ENCODE results near the gene NLGN3. TPM values are rescaled to one million over a fixed set of nuclear protein-coding genes. Genes with fewer than 3 reads are reported as not detected.

The NLGN3 gene
- total RNA-seq, 1 experiment from 2014 or later = 0.65 TPM

- no peaks in the 10 kb centered on the region for H3F3A ChIP-seq (ENCODE audit: insufficient read depth, low read depth)
- H3K27me3 ChIP-seq (ENCODE audit: insufficient read depth, low read depth) = no peaks in the 10 kb centered on the region
- H3K4me1 ChIP-seq (replicated peaks; ENCODE audit: insufficient read depth) = no peaks in the 10 kb centered on the region
- ChIA-PET CTCF (no interaction called here), POLR2A (ENCODE audit: unreplicated experiment) (no interaction called here)
- no peak overlapping the region for H3K4me2 ChIP-seq
- no peaks in the 10 kb centered on the region for H3K9me2 ChIP-seq (ENCODE audit: insufficient read depth)
- no peak overlapping the region for H3K27ac ChIP-seq
- no peaks in the 10 kb centered on the region for H4K20me1 ChIP-seq (ENCODE audit: insufficient read depth)
- no peak overlapping the region for H2AFZ ChIP-seq
- no peaks in the 10 kb centered on the region for H3K79me2 ChIP-seq (ENCODE audit: low read depth)
- no peaks in the 10 kb centered on the region for H3K9me3 ChIP-seq (ENCODE audit: insufficient read depth, low read depth)
- no peaks in the 10 kb centered on the region for H3K36me3 ChIP-seq (ENCODE audit: low read depth)
- no peak overlapping the region for H3K4me3 ChIP-seq
- no peak for DNase-seq
- BruUV-seq (replicated peaks) = no TSS peak
- intact Hi-C loops (cut with micrococcal nuclease; ENCODE audit: unreplicated experiment) = no loop called here
- no peak for TF ChIP-seq EZH2 (IDR thresholded peaks at IDR 0.05; ENCODE audit: low read depth)
- TF ChIP-seq, protein P1, sequence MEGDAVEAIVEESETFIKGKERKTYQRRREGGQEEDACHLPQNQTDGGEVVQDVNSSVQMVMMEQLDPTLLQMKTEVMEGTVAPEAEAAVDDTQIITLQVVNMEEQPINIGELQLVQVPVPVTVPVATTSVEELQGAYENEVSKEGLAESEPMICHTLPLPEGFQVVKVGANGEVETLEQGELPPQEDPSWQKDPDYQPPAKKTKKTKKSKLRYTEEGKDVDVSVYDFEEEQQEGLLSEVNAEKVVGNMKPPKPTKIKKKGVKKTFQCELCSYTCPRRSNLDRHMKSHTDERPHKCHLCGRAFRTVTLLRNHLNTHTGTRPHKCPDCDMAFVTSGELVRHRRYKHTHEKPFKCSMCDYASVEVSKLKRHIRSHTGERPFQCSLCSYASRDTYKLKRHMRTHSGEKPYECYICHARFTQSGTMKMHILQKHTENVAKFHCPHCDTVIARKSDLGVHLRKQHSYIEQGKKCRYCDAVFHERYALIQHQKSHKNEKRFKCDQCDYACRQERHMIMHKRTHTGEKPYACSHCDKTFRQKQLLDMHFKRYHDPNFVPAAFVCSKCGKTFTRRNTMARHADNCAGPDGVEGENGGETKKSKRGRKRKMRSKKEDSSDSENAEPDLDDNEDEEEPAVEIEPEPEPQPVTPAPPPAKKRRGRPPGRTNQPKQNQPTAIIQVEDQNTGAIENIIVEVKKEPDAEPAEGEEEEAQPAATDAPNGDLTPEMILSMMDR (conservative IDR thresholded peaks at IDR 0.05) = no peak
Observed at GRCh38 chrX:71098951-71099506, 45.6 kb upstream of the NLGN3 start.

- no TSS peak for BruUV-seq (replicated peaks)
- Histone ChIP-seq H3K27me3 (ENCODE audit: insufficient read depth, low read depth) (no peaks in the 10 kb centered on the region), H3K4me2 (no peak overlapping the region), H3K27ac (no peak overlapping the region), H3K36me3 (ENCODE audit: low read depth) (no peaks in the 10 kb centered on the region), H4K20me1 (ENCODE audit: insufficient read depth) (no peaks in the 10 kb centered on the region), H3K9me2 (ENCODE audit: insufficient read depth) (no peaks in the 10 kb centered on the region), H3K9me3 (ENCODE audit: insufficient read depth, low read depth) (no peaks in the 10 kb centered on the region), H2AFZ (no peak overlapping the region), H3K4me1 (replicated peaks; ENCODE audit: insufficient read depth) (no peaks in the 10 kb centered on the region), H3K79me2 (ENCODE audit: low read depth) (no peaks in the 10 kb centered on the region), H3K4me3 (no peak overlapping the region), H3F3A (ENCODE audit: insufficient read depth, low read depth) (no peaks in the 10 kb centered on the region)
- TF ChIP-seq, protein P1 (conservative IDR thresholded peaks at IDR 0.05) = no peak
- no peak for TF ChIP-seq EZH2 (IDR thresholded peaks at IDR 0.05; ENCODE audit: low read depth)
- POLR2A ChIA-PET (ENCODE audit: unreplicated experiment) = no interaction called here
- CTCF ChIA-PET = no interaction called here
- DNase-seq = no peak
- intact Hi-C loops (cut with micrococcal nuclease; ENCODE audit: unreplicated experiment) = no loop called here
Observed at GRCh38 chrX:71099736-71100135, 44.9 kb upstream of the NLGN3 start.

GRCh38 chrX:71100581-71101505 is 43.8 kb upstream of the NLGN3 start:
- Histone ChIP-seq H3F3A (ENCODE audit: insufficient read depth, low read depth) (no peaks in the 10 kb centered on the region), H4K20me1 (ENCODE audit: insufficient read depth) (no peaks in the 10 kb centered on the region), H3K4me1 (replicated peaks; ENCODE audit: insufficient read depth) (no peaks in the 10 kb centered on the region), H3K79me2 (ENCODE audit: low read depth) (no peaks in the 10 kb centered on the region), H2AFZ (no peak overlapping the region), H3K4me3 (no peak overlapping the region), H3K9me3 (ENCODE audit: insufficient read depth, low read depth) (no peaks in the 10 kb centered on the region), H3K4me2 (no peak overlapping the region), H3K36me3 (ENCODE audit: low read depth) (no peaks in the 10 kb centered on the region), H3K27ac (no peak overlapping the region), H3K27me3 (ENCODE audit: insufficient read depth, low read depth) (no peaks in the 10 kb centered on the region), H3K9me2 (ENCODE audit: insufficient read depth) (no peaks in the 10 kb centered on the region)
- intact Hi-C loops (cut with micrococcal nuclease; ENCODE audit: unreplicated experiment) = no loop called here
- no peak for TF ChIP-seq EZH2 (IDR thresholded peaks at IDR 0.05; ENCODE audit: low read depth)
- TF ChIP-seq, protein P1 (conservative IDR thresholded peaks at IDR 0.05) = no peak
- POLR2A ChIA-PET (ENCODE audit: unreplicated experiment) = no interaction called here
- CTCF ChIA-PET = interaction anchor here (0.5 to 0.6 kb wide), 2 partner anchors 130 to 230 kb away, joined by 4 read pairs; no protein-coding TSS in a partner anchor
- BruUV-seq (replicated peaks) = no TSS peak
- DNase-seq = no peak
